ENCODE measurements around the gene DBH.

DBH gene

DNA sequence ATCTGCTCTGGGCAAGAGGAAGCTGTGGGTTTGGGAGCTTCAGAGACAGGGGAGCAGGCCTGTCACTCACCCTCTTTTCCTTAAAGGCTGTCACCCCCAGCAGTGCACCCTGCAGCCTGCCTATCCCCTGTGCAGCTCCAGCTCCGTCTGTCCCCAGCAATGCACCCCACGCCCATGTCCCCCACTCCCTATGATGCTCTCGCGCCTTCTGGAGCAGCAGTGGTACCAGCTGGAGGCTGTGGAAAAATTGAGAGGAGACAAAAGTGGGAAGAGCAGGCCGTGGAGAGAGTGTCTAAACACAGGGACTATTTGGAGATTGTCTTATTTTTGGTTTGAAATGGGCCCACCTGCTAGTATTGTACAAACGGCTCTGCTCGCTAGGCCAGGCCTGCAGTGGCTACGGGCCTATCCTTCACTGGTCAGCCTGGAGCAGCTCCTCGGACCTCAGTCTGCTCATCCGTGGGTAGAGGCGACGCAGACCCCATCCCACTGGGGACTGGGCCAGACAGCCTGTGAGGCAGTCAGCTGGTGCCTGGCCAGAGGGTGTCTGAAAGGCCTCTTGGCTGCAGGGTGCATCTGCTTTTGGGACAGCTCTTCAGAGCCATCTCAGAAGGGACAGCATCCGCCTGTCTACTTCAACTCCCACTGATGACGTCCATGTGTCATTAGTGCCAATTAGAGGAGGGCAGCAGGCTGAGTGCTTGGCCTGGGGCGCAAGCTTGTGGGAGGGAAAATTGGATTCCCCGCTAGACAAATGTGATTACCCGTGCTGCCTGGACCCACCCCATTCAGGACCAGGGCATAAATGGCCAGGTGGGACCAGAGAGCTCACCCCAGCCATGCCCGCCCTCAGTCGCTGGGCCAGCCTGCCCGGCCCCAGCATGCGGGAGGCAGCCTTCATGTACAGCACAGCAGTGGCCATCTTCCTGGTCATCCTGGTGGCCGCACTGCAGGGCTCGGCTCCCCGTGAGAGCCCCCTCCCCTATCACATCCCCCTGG is at the start of gene DBH:
Gene DBH, plus strand, starts transcription at position 831 of the 999 bp plus-strand sequence. Its CDS starts 9 bp downstream, at position 840.
- no peak for DNase-seq (ENCODE audit: low read depth)

DNA sequence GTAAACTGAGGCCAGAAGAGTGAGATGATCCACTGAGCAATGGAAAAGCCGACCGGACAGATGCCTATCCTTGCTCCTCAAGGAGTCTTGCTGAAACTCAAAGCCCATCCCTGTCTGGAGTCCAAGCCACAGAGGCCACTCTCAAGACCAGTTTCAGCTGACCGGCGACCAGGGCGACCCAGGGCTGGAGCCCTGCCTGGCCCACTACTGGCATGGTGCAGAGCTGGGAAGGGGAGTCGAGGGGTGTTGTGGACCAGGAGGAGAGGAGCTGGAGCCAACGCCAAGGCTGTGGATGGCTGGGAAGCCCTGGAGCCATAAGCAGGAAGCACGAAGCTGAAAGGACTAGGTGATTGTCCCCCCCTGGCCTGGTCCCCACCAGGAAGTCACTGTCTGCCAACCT is 49.1 kb upstream of the DBH start:
- DNase-seq (ENCODE audit: low read depth): no peak

DNA sequence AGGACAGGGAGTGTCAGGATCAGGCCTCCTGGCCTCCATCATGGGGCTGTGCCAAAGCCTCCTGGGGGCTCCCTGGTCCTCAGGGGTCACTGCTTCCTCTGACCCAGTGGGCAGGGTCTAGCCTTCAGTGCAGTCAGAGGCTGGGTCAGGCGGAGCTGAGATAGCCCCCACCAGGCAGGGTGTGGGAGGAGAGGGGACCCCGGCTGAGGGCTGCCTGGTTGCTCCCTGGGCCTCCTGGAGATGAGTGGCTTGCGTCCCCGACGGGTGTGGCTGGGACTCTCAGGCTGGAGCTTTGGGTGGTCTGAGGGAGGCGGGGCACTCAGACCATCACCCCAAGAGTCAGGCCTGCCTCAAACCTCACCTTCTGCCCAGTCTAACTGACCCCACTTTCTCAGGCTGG is 48.7 kb upstream of the DBH start:
- DNase-seq (ENCODE audit: low read depth): no peak

DNA sequence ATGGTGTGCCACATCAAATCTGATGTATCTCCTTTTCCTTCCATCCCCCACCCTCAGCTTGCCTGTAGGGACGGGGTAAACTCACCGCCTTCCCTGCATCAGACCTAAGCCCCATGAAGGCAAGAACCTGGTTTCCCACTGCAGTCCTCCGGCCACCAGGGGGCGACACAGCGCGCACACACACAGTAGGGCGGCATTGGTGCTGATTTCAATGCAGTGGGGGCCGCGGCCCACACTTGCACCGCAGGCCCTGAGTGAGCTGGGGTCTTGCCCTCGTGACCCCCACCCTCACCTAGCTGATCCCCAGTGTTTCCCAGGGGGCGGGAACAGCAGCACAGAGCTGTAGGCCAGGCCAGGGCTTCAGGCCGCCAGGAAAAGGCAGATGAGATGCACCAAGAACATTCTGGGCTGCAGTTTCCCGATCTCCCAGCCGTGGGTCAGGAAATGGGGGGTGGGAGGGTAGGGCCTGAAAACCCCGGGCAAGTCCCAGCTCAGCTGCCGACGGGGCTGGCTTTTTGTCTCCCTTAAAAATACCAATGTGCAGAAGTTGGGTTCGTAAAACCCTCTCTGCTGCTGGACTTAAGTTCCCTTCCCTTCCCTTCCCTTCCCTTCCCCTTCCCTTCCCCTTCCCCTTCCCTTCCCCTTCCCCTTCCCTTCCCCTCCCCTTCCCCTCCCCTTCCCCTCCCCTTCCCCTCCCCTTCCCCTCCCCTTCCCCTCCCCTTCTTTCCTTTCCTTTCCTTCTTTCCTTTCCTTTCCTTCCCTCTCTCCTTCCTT is 46.5 kb upstream of the DBH start:
- no peak for DNase-seq (ENCODE audit: low read depth)

GRCh38 chr9:133590231-133590855 is 45.8 kb upstream of the DBH start:
- DNase-seq (ENCODE audit: low read depth): no peak

GRCh38 chr9:133591116-133591910 is 44.9 kb upstream of the DBH start:
- no peak for DNase-seq (ENCODE audit: low read depth)

DNA sequence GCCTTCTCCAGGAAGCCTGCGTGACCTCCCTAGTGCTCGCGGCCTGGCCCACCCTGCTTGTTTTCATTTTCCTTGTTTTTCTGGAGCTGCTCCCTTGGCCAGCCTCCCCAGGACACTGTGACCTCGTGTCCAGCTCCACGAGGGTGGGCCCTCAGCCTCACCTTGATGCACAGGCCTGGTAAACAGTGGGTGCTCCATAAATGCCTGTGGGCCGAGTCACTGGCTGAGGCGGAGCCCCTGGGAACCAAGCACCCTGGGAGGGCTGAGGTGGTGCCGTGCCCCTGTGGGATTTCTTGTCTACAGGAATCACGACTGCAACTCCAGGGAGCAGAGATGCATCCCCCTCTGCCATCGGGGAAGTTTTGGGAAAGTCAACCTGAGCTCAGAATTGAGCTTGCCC is 44.2 kb upstream of the DBH start:
- no peak for DNase-seq (ENCODE audit: low read depth)

- DNase-seq (ENCODE audit: low read depth): no peak
Observed at GRCh38 chr9:133592731-133593409, 43.3 kb upstream of the DBH start.

DNA sequence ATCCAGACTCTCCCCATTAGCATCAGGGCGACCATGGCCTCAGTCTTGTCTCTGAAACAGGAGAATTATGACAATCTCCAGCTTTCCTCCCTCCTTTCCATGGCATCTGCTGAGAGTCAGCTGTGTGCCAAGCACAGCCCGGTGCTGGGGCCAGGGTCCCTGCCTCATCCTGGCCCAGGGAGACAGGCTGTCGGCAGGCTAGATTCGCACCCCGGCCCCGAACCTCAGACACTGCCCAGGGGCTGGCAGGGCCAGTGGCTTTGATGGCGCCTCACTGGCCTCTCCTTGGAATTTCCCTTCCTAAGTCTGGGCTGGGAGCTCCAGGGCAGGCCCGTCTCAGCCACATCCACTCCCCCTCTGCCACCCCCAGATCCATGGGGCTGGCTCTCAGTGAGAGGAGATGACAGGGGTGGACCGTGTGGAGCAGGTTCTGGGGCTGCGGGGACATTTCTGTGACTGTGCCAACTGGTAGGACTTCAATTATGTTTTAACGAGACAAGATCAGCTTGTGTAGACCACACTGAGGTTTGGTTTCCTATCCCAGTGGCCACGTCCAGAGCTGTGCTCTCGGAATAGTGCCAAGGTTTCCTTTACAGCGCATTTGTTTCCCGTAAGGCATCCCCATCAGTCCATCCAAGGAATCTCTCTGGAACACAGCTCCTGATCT is 42.4 kb upstream of the DBH start:
- DNase-seq (ENCODE audit: low read depth): no peak

GRCh38 chr9:133594310-133594709 is 41.9 kb upstream of the DBH start:
- DNase-seq (ENCODE audit: low read depth): no peak

DNA sequence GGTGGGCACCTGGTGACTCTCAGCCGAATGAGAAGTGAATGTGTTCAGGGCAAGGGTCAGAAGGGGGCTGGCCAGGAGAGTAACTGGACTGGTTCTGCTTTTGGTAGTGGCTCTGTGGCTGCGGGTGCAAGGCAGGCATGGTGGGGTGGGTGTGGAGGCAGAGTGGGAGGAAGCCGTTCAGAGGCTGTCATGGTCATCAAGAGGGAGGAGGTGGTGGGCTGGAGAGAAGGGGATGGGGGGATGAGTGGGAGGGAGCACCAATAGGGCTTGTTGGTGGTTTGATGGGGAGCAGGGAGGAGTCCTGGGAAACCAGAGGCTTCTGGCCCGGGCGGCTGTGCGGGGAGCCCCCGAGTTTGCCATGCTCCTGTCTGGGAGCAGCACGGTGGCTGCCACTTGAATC is 40.3 kb upstream of the DBH start:
- no peak for DNase-seq (ENCODE audit: low read depth)

- DNase-seq (ENCODE audit: low read depth): no peak
Observed at GRCh38 chr9:133597316-133597957, 38.7 kb upstream of the DBH start.

GRCh38 chr9:133598978-133599377 is 37.2 kb upstream of the DBH start:
- DNase-seq (ENCODE audit: low read depth): no peak

DNA sequence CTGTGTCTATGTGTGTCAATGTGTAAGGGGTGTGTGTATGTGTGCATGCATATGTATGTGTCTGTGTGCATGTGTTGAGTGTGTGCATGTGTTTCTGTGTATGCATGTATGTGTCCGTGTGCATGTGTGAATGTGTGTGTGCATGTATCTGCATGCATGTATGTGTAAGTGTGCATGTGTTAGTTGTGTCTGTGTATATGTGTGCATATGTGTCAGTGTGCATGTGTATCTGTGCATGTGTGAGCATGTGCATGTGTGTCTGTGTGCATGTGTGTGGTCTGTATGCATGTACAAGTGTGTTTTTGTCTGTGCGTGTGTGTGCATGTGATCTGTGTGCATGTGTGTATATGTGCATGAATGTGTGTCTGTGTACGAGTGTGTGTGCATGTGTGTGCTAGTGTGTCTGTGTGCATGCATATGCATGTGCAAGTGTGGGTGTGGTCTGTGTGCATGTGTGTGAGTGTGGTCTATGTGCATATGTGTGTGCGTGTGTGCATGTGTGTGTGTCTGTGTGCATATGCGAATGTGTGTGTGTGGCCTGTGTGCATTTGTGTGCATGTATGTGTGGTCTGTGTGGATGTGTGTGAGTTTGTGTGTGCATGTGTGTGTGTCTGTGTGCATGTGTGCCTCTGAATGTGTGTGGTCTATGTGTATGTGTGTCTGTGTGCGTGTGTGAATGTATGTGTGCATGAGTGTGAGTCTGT is 36.5 kb upstream of the DBH start:
- no peak for DNase-seq (ENCODE audit: low read depth)

- no peak for DNase-seq (ENCODE audit: low read depth)
Observed at GRCh38 chr9:133600739-133601138, 35.4 kb upstream of the DBH start.

- no peak for DNase-seq (ENCODE audit: low read depth)
Observed at GRCh38 chr9:133601746-133602145, 34.4 kb upstream of the DBH start.

- DNase-seq (ENCODE audit: low read depth): no peak
Observed at GRCh38 chr9:133602277-133602676, 33.9 kb upstream of the DBH start.

DNA sequence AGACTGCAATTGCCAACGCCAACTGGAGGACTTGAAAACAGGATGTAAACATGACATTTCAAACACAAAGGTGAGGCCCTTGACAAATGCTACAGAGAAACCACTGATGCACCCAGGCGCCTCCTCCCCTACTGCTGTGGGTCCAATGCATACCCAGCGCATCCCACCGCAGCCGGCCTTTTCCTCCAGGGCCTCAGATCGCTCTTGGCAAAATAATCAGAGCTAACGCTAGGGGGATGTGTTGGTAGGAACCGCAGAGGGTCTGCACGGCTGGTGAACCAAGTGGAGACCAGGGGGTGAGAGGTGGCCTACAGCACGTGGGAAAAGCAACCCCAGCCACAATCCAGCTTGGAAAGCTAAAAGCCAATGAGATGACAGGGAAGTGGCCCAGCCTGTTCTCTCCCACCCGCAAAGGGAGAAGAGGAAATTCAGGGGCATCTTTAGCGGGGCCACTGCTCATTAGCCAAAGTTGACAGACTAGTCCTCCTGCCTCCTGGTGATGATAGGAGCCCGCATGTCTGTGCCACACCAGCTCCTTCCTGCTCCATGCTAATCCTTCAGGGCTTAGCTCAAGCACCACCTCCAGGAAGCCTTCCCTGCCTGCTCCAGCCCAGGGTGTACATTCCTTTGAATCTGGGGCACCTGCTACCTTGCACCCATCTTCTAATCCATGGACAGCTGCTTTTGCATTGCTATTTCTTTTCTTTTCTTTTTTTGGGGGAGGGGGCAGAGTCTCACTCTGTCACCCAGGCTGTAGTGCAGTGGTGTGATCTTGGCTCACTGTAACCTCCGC is 32.8 kb upstream of the DBH start:
- no peak for DNase-seq (ENCODE audit: low read depth)

DNA sequence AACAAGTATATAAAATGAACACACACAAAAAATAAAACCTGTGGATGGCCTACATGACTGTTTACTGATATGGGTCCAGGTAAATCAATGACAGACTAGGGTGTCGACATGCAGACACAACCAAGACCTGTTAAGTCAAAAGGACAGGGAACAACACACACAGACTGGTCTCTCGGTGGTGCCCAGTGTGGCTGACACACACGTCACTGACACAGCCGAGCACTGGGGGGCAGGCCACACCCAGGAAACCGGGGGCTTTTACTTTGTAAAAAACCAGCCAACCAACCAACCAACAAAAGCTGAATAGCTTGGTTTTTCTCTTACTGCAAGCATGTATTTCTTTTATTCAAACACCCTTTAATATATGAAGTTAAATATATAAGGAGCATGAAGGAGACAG is 31.9 kb upstream of the DBH start:
- no peak for DNase-seq (ENCODE audit: low read depth)
